Measurements from ENCODE around the gene OTOL1. TPM values are rescaled to one million over a fixed set of nuclear protein-coding genes. Genes with fewer than 3 reads are reported as not detected.

OTOL1 gene
- total RNA-seq, 1 donor from 2014 or later, result not detected

DNA sequence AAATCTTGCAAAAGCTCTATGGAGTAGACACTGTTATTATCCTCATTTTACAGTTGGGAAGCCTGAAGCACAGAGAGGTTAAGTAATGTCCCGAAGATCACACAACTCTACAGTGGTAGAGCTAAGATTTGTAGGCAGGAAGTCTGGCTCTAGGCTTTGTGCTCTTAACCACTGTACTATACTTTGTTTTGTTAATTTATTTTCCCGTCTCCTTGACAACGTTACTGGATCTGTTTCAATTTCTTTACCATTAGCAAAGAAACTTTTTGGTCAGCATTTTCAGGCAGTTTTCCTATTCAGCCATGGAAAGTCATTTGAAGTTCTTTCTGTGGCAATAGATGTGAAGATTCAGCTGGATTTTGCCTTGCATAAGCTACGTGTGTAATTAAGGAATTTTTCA, 51.7 kb downstream of the OTOL1 start:
- H3K27me3 ChIP-seq (ENCODE audit: low read depth), result peaks cover 9% of the 10 kb centered on the region
- intact Hi-C loops (cut with micrococcal nuclease), result no loop called here
- no peak overlapping the region for H3K27ac ChIP-seq (replicated peaks)
- DNase-seq, result no peak
- peaks cover 9% of the 10 kb centered on the region for H3K9me3 ChIP-seq (replicated peaks)
- H3K36me3 ChIP-seq, result no peaks in the 10 kb centered on the region
- H3K4me1 ChIP-seq, result no peaks in the 10 kb centered on the region
- TF ChIP-seq CTCF (IDR thresholded peaks at IDR 0.05; ENCODE audit: borderline replicate concordance), result no peak
- H3K4me3 ChIP-seq, result no peak overlapping the region

DNA sequence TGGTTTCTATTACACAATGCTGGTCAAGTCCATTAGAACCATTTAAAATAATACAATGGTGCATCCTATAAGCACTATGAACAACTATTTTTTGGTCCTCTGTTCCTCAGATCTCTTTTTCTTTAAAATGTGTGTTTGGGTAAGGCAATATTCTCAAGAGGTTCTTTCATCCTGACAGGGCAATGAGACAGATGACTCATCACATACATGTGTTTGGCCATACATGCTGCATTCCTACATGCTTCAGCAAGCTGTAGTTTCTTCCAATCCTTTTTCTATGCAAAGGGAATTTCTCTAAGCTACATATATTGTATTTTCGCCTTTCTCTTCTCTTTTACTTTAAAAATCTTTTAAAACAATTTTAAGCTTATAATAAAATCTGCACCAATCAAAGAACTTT, 52.7 kb downstream of the OTOL1 start:
- intact Hi-C loops (cut with micrococcal nuclease), result no loop called here
- H3K27me3 ChIP-seq (ENCODE audit: low read depth), result peaks cover 10% of the 10 kb centered on the region
- H3K4me1 ChIP-seq, result no peaks in the 10 kb centered on the region
- H3K9me3 ChIP-seq (replicated peaks), result peaks cover 9% of the 10 kb centered on the region
- no peak overlapping the region for H3K27ac ChIP-seq (replicated peaks)
- H3K36me3 ChIP-seq, result no peaks in the 10 kb centered on the region
- DNase-seq, result no peak
- TF ChIP-seq CTCF (IDR thresholded peaks at IDR 0.05; ENCODE audit: borderline replicate concordance), result no peak
- H3K4me3 ChIP-seq, result no peak overlapping the region

- Histone ChIP-seq H3K36me3 (no peaks in the 10 kb centered on the region), H3K4me3 (no peak overlapping the region), H3K9me3 (replicated peaks) (peaks cover under 1% of the 10 kb centered on the region), H3K27me3 (ENCODE audit: low read depth) (peaks cover 14% of the 10 kb centered on the region), H3K4me1 (no peaks in the 10 kb centered on the region), H3K27ac (replicated peaks) (no peak overlapping the region)
- no peak for TF ChIP-seq CTCF (IDR thresholded peaks at IDR 0.05; ENCODE audit: borderline replicate concordance)
- intact Hi-C loops (cut with micrococcal nuclease), result no loop called here
- no peak for DNase-seq
These were observed 54.0 kb downstream of the OTOL1 start for GRCh38 chr3:161550491-161551195.

- Histone ChIP-seq H3K9me3 (replicated peaks) (no peaks in the 10 kb centered on the region), H3K27ac (replicated peaks) (no peak overlapping the region), H3K4me3 (no peak overlapping the region), H3K4me1 (no peaks in the 10 kb centered on the region), H3K27me3 (ENCODE audit: low read depth) (peaks cover 14% of the 10 kb centered on the region), H3K36me3 (no peaks in the 10 kb centered on the region)
- intact Hi-C loops (cut with micrococcal nuclease), result no loop called here
- no peak for TF ChIP-seq CTCF (IDR thresholded peaks at IDR 0.05; ENCODE audit: borderline replicate concordance)
- DNase-seq, result no peak
These were observed 55.1 kb downstream of the OTOL1 start for GRCh38 chr3:161551697-161552096.

DNA sequence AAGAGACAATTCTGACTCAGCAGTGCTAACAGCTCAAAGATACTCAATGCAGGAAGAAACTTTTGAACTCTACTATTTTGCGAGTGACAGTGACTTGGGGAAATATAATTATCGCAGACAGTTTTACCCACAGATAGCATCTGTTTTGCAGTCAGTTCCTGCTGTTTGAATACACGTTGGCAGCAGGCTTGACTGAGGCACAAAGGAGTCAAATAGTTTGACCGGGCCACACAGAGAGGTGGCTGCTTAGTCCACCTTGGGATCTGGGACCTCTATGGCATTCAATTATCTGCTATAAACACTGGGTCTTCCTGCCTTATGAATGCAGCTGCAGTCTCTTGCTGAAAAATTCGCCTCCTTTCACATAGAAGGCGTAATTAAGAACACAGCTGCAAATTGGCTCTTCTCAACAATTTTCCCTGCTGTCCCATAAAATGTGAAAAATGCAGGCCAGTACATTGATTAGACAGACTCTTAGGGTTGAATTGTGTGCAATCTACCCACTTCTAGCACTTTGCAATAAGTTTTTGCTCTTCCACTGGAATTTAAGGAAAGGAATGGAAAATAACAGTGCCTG, 56.5 kb downstream of the OTOL1 start:
- no peaks in the 10 kb centered on the region for H3K9me3 ChIP-seq (replicated peaks)

More for the DNA sequence above, 56.5 kb downstream of the OTOL1 start:
- intact Hi-C loops (cut with micrococcal nuclease), result no loop called here
- Histone ChIP-seq H3K36me3 (no peaks in the 10 kb centered on the region), H3K27ac (replicated peaks) (no peak overlapping the region), H3K27me3 (ENCODE audit: low read depth) (peaks cover 14% of the 10 kb centered on the region), H3K4me3 (no peak overlapping the region), H3K4me1 (no peaks in the 10 kb centered on the region)
- no peak for DNase-seq
- no peak for TF ChIP-seq CTCF (IDR thresholded peaks at IDR 0.05; ENCODE audit: borderline replicate concordance)

Other genes starting within 250 kb of the OTOL1 start
- 0.25 TPM for gene SPTSSB, start 125.3 kb upstream of the OTOL1 start, total RNA-seq

All from left ventricle myocardium inferior (tissue), 1 donor.